HG03457 (cell line): ENCODE measurements around the gene CLCA1.

Experiments
- ATAC-seq: cut with Tn5 transposase; IDR thresholded peaks from one replicate; pipeline ENCODE4 v1.9.1; 2021; ENCODE audit warnings: moderate number of reproducible peaks; ENCODE audit not compliant: unreplicated experiment

CLCA1 gene

DNA sequence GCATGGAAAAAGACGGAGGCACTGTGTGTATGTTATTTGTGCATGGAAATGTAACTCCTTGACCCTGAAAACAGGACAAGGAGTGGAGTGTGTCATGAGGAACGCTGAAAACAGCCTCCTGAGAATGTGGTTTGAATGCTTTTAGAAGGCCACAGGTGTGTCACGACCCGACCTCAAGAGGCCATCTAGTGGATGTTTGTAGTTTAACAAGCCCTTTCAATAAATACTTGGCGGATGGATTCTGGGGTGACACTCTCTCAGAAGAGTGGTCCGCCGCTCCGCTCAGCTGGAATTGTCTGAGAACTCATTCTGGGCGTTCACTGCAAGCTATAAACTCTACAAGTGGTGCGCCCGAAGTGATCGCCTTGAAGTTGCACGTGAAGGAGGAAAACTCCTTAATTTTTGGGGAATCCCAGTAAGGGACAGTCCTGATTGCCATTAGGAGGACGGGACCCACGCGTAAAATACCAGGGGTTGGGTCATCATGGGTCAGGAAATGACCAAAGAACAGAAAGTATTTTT is 33.5 kb downstream of the CLCA1 start:
- ATAC-seq: peak; percentile 63

DNA sequence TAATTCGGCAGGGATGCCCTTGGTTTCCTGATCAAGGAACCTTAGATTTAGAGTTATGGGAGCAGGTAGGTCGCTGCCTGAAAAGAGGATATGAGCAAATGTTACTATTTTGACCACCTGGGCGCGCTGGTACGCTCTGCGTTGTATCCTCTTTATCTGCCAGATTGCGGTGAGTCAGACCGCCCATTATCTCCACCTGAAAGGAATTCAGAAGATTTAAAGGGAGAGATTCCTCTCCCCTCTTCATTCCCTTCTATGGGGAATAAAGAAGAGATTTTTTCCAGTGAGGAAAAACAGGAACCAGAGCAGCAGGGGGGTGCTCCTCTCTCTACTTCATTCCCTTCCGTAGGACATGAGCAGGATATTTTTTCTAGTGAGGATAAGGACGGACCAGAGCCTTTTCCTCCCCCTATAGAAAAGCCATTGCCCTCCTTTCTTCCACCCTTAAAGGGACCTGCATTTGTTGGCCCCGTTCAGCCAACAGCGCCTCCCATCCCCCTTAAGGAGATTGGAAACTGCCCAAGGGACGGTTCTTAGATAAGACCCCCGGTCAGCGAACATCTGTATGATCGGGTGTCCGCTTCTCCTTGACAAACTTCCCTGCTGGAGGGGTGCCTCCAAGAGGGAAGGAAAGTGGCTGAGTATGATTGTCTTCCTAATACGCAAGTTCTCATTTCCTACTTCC is 34.1 kb downstream of the CLCA1 start:
- peak; percentile 53 for ATAC-seq

DNA sequence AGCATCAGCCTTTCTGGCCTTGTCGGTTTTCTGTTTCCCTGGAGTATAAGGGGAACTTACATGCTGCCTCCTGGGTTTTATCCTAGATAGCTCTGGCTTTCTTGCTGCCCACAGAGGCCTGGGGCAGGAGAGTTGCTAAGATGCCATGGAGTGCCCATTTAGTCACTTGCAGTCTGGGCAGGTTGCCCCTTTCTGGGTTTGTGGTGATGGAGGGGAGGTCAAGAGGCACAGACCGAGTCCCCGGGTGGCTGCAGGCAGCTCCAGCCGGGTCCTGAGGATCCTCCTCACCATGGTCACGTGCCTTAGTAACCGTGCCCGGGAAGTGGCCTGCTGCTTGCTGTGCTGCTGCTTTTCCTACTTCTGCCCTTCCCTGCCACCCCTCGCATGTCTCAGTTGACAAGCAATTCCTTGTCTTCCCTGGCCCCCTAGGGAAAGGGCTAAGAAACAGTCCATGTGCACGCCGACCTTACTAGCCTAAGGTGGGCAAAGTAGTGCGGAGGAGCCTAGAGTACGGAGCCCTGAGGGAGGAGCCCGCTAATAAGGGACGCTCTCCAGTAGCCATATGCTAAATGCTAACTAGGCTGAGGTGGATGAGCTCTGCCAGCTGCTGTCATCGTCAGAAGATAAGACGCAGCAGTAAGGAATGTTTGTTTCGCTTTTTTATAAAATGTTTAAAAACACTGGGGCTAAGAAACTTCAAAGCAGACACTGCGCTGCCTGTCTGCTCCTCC is 34.8 kb downstream of the CLCA1 start:
- no peak for ATAC-seq

DNA sequence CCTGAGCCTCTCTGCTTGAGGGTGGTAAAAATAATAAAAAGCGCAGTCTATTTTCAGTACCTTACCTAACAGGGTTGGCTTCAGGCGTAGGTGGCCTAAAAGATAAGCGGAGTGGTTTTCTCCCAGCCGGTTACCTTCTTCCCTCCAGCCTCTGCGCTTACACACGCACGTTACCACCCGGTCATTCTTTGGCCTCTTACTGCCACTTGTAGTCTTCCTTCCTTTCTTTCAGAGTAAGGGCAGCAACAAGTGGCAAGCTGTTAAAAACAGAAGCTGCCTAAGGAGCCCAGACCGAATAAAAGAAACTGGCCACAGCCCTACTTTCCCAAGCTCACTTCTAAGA is 35.4 kb downstream of the CLCA1 start:
- no peak for ATAC-seq

DNA sequence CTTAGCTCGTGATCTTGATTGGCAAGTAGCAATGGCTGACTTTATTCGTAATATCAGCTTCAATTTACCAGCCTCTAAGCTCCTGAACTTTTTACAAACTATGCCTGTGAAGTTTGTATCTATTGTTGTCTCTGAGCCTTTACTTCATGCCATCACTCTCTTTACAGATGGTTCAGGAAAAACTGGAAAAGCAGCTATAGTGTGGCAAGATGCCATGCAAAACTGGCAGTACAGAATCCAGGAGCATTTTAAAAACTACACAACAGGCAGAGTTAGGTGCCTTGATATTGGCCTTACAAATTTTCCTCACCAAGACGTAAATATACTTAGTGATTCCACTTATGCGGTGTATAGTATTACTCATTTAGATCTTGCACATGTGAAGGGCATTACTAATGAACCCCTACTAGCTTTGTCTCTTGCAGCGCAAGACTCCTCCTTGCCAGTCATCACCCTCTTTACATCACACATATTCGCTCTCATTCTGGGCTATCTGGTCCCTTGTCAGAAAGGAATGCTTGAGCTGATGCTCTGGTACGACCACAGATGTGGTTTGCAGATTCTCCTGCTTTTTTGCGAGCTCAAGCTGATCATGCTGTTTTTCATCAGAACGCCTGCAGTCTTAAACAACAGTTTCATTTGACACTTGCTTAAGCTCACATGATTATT is 36.3 kb downstream of the CLCA1 start:
- ATAC-seq: no peak

DNA sequence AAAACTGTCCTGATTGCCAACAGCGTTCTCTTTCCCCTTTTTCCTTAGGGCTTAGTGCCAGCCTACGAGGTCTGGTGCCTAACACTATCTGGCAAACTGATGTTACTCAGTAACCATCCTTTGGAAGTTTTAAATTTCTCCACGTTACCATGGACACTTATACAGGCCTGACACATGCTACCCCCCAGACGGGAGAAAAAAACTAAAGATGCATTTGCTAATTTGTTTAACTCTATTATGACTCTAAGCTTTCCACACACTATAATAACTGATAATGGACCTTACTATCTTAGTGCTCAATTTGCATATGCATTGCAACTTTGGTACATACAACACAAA is 36.8 kb downstream of the CLCA1 start:
- no peak for ATAC-seq

DNA sequence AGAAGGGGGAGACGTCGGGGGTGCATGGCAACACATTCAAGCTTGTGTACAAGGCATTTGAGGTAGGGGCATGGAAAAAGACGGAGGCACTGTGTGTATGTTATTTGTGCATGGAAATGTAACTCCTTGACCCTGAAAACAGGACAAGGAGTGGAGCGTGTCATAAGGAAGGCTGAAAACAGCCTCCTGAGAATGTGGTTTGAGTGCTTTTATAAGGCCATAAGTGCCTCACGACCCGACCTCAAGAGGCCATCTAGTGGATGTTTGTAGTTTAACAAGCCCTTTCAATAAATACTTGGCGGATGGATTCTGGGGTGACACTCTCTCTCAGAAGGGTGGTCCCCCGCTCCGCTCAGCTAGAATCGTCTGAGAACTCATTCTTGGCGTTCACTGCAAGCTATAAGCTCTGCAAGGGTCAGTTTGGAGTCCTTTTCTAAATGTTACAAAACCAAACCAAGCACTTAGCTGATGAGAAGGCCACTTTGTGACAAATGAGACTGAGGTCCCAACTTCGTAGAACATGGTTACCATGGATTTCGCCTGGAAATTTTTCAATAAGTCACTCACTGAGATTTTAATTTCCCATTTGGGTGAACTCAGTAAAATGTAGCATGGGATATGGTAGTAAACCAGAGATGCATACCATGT is 39.3 kb downstream of the CLCA1 start:
- peak; percentile 55 for ATAC-seq

DNA sequence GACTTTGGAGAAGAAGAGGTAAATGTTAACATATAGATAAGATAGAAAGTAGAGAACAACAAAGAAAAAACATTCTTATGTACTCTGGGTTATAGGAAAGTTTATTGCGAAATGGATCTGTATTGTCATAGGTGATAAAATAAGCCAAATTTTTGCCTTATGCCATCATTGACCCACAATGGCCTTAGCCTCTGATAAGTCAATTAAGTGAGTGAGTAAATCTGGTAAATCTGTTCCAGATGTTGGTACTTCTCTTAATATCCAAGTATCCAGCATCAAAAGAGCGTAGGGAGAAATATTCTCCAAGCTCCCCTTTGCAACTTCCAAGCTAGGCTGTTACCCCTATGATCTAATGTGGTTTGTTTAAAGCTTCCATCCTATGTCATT is 39.8 kb downstream of the CLCA1 start:
- ATAC-seq: no peak

DNA sequence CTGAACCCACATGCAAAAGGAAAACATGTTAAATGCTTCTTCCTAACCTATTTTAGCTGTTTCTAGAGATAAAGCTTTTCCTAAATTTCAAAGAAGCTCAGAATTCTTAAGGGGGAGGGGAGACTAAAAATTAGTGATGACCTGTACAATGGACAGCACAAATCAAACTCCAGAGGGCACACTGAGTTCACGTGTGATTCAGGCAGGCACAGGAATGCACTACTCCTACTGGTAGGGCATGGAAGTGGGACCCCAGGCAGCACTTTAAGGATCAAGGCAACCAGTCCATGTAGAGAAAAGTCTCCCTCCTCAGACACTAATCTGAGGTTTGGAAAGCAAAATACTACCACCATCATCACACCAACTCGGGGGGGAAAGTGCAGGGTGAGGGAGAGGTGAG is 46.9 kb downstream of the CLCA1 start:
- ATAC-seq: no peak

DNA sequence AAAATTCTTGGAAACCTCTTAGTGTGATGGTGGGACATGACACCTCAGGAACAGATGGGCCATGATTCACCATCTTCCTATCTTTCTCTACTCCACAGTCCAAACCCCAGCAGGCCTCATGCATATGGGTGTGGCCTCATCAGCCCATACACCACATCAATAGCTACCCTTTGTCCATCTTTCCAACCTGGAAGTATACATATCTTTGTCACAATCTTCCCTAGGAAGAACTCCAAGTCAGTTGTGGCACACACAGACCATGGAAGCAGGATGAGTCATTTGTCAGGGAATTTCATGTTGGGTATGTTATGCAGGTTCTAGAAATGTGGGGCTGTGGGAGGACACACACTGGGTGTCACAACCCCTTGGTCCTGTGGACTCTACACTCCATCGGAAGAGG is 47.6 kb downstream of the CLCA1 start:
- ATAC-seq: no peak

DNA sequence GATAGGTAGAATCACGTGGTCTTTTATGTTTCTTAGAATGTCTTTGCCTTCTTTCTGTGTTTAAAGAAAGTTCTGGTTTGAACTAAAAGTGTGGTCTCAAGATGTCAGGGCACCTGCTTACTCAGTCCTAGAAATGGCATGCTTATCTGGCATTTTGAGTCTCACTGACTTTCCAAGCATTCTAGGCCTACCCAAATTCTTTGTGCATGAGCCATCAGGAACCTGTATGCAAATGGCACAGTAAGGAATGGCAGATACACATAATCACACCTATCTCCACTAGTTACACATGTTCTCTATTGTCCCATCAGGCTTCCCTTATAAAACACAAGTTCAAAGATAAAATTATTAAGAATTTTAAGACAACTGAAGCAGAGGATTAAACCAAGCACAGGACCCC is 48.6 kb downstream of the CLCA1 start:
- no peak for ATAC-seq

DNA sequence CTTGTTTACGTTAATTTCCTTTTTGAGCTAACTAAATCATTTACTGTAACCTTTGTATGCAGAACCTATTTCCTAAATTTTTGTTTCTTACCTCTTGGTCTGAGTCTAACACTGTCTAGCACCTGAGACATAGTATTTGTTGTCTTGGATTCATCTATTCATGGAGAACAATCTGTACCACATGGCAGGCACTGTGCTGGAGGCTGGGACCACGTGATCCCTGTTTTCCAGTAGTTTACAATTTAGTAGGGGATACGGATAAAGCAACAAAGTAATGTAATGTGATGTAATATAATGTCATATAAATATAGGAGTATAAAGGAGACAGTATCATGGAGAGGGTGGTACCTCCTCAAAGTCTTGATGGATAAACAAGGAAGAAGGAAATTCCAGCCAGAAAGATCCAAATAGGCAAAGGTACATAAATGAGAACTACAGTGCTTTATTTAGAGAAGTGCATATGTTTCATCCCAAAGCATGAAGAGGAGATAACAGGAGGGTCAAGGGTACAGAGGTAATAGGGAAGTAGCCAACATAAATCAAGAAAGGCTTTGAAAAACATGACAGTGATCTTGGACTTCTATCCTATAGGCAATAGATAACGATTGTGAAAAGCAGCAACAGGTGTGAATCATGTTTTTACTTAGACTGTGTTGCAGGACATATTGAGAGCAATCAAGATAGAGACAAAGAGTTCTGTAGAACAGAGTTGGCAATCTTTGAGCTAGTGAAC is 52.2 kb downstream of the CLCA1 start:
- ATAC-seq: no peak

DNA sequence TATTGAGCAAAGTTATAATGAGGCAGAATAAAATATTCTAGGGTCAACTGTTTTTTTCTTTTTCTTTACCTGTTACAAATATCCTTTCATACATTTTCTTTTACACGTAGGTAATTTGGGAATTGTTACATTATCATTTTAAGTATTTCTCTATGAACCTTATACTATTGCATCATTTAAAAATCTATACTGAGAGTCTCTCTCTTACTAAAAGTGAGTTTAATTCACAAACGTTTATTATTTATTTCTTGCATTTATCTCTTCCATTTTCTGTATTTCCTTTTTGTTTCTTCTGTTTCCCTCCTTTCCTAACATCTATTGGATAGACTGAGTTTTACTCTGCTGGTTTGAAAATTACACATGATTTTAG is 52.8 kb downstream of the CLCA1 start:
- no peak for ATAC-seq

DNA sequence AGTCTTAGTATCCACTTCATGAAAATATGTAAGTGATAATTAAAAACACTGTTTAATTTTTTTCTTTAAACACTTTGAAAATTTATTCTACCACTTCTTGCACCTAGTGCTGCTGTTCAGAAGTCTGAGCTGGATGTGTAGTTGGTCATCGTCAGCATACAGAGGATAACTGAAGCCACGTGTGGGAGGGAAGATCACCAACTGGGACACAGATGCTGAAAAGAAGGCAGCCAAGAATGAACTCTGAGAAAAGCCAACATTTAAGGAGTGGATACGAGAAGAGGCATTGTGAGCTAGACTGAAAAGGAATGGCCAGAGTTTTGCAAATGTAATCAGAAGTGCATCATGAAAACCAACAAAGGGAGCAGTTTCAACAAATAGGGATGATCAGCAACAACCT is 53.5 kb downstream of the CLCA1 start:
- ATAC-seq: no peak

DNA sequence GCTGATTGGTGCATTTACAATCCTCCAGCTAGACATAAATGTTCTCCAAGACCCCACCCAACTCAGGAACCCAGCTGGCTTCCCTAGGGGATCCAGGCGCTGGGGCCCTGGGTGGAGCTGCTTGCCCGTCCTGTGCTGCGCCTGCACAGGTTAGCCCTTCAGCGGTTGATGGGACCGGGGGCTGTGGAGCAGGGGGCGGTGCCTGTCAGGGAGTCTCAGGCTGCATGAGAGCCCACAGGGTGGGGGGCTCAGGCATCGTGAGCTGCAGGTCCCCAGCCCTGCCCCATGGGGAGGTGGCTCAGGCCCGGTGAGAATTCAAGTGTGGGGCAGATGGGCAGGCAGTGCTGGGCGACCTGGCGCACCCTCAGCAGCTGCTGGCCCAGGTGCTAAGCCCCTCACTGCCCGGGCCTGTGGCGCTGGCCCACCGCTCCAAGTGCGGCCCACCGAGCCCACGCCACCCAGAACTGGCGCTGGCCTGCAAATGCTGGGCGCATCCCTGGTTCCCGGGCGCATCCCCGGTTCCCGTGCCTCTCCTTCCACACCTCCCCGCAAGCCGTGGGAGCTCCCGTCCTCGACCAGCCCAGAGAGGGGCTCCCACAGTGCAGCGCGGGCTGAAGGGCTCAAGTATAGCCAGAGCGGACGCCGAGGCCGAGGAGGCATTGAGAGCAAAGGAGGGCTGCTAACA is 55.1 kb downstream of the CLCA1 start:
- no peak for ATAC-seq

DNA sequence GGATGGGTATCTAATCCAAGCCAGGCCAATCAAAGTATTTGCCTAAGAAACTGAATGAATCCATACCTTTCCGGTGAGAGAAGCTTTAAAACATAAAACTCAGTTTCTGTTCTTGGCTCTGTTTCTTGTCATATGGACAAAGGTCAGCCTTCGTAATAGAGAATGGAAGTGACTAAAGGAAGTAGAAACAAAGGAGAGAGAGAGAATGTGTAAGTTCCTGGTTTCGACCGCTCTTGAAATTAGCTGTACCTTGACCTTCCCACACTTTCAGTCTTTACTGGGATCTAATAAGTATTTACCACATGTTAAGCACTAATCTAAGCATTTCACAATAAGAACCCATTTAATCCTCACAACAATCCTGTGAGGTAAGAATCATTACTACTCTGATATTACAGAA is 58.6 kb downstream of the CLCA1 start:
- ATAC-seq: no peak

DNA sequence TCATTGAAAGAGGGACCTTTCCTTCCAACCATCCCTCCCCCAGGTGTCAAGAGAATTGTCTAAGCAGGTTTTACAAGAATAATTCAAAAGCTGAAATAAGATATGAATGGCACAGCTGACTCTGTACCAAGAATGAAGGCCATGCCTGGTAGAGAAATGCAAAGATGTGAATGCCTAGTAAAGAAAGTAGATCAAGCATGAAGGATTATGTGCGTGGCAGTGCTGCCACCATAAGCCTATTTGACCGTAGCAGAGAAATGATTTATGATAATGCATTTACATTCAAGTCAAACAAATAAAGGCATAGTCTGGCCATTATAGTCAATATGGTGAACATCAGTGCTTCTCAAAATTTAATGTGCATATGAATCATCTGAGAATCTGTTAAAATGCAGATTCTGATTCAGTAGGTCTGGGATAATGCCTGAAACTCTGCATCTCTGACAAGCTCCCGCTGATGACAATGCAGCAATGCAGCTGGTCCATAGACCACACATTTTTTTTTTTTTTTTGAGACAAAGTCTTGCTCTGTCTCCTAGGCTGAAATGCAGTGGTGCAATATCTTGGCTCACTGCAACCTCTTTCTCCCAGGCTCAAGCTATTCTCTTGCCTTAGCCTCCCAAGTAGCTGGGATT is 61.6 kb downstream of the CLCA1 start:
- no peak for ATAC-seq

DNA sequence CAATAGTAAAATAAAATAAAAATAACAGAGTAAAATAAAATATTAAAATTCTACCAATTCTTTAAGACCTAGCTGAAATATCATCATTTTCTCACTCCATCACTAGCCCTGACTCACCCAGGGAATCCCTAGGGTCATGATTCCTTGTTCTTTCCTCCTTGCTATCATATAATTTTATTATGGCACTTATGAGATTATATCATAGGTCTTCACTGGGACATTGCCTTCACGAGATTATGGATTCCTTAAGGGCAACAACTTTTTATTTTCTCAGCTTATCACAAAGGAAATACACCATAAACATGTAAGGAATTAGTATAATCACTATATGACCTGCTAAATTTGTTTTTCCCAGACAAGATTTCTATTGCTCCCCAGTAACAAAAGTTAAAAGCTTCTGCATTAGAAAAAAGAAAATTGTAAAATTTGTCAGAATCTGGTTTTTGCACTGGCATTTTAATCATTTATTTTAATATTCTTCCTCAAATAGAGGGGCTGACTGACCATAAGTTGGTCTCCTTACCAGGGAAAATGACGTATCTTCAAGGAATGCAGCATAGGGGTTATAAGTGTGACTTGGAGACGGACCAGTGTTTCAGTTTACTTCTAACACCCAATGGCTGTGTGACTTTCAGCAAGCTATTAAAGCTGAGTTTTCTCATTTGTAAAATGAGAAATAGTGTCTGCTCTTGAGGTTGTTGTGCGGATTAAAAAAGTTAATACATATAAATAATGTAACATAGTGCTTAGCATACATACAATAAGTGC is 69.4 kb downstream of the CLCA1 start:
- ATAC-seq: no peak

DNA sequence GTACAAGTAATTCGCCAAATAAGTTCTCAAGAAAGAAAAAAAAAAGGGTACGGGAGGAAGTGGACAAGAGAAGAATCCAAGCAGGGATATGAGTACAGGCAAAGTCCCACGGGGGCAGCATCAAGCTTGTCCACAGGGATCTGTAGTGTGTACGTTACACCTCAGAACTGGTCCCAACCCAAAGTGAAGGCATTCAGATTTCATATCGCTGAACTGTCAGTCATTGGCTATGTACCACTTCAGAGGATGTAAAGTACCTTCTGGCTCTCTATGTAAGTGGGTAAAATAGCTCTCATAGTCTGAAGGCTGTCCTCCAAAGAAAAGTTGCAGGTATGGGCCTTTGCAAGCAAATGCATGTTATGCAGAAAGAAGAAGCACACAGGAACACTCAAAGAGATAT is 70.0 kb downstream of the CLCA1 start:
- no peak for ATAC-seq
